ENCODE measurements around the gene SSR4. TPM values are rescaled to one million over a fixed set of nuclear protein-coding genes. Genes with fewer than 3 reads are reported as not detected.

SSR4 gene
- total RNA-seq, 1 experiment from 2014 or later = 298 TPM

- Histone ChIP-seq H3K9ac (ENCODE audit: low read length) (no peak overlapping the region), H3K4me1 (ENCODE audit: insufficient read depth, low read length) (no peaks in the 10 kb centered on the region; the same call in 1 of the 2 replicates), H3K9me3 (ENCODE audit: low read length) (no peaks in the 10 kb centered on the region), H3F3A (ENCODE audit: low read length, unreplicated experiment) (no peaks in the 10 kb centered on the region), H3K79me2 (ENCODE audit: low read length) (no peaks in the 10 kb centered on the region), H2AFZ (ENCODE audit: low read length) (peak overlapping the region; percentile 80), H4K20me1 (ENCODE audit: low read length) (no peaks in the 10 kb centered on the region), H3K27me3 (ENCODE audit: low read length) (no peaks in the 10 kb centered on the region), H3K36me3 (ENCODE audit: low read depth, low read length) (no peaks in the 10 kb centered on the region), H3K27ac (ENCODE audit: low read length) (no peak overlapping the region), H3K4me2 (ENCODE audit: low read length) (peak overlapping the region; percentile 88), H3K4me3 (ENCODE audit: low read length) (peak overlapping the region; percentile 59), H3K9me2 (replicated peaks; ENCODE audit: low read length) (no peaks in the 10 kb centered on the region)
- ATAC-seq (peak; percentile 58), DNase-seq (no peak)
- intact Hi-C loops (cut with micrococcal nuclease) = no loop called here
- TF ChIP-seq EZH2 (IDR thresholded peaks at IDR 0.05; ENCODE audit: low read length, unreplicated experiment) (no peak), EZH2phosphoT487 (IDR thresholded peaks at IDR 0.05; ENCODE audit: borderline replicate concordance, low read length) (no peak), CTCF (conservative IDR thresholded peaks at IDR 0.05; ENCODE audit: low read depth, low read length) (no peak)
- ChIA-PET CTCF (no interaction called here), POLR2A (ENCODE audit: unreplicated experiment) (no interaction called here)
- no TSS peak for BruUV-seq (replicated peaks)
Observed at GRCh38 chrX:153819384-153820040, 25.0 kb downstream of the SSR4 start.

- H3K4me2 ChIP-seq (ENCODE audit: low read length) = no peak overlapping the region
- BruUV-seq (replicated peaks) = no TSS peak
- CTCF ChIA-PET = no interaction called here
Observed at GRCh38 chrX:153820601-153821000, 26.1 kb downstream of the SSR4 start.

More at GRCh38 chrX:153820601-153821000, 26.1 kb downstream of the SSR4 start:
- H3K4me3 ChIP-seq (ENCODE audit: low read length) = no peak overlapping the region
- no peak overlapping the region for H3K27ac ChIP-seq (ENCODE audit: low read length)
- H3F3A ChIP-seq (ENCODE audit: low read length, unreplicated experiment) = no peaks in the 10 kb centered on the region
- ATAC-seq = no peak
- DNase-seq = no peak
- intact Hi-C loops (cut with micrococcal nuclease) = no loop called here
- peaks cover 8% of the 10 kb centered on the region; the same call in 1 of the 2 replicates for H3K27me3 ChIP-seq (ENCODE audit: low read length)
- no peak overlapping the region for H3K9ac ChIP-seq (ENCODE audit: low read length)
- no peak overlapping the region for H2AFZ ChIP-seq (ENCODE audit: low read length)
- POLR2A ChIA-PET (ENCODE audit: unreplicated experiment) = no interaction called here
- TF ChIP-seq EZH2phosphoT487 (IDR thresholded peaks at IDR 0.05; ENCODE audit: borderline replicate concordance, low read length) (no peak), CTCF (conservative IDR thresholded peaks at IDR 0.05; ENCODE audit: low read depth, low read length) (no peak), EZH2 (IDR thresholded peaks at IDR 0.05; ENCODE audit: low read length, unreplicated experiment) (no peak)
- H3K9me2 ChIP-seq (replicated peaks; ENCODE audit: low read length) = no peaks in the 10 kb centered on the region
- H3K36me3 ChIP-seq (ENCODE audit: low read depth, low read length) = no peaks in the 10 kb centered on the region
- no peaks in the 10 kb centered on the region for H3K9me3 ChIP-seq (ENCODE audit: low read length)
- no peaks in the 10 kb centered on the region; the same call in 1 of the 2 replicates for H3K4me1 ChIP-seq (ENCODE audit: insufficient read depth, low read length)
- no peaks in the 10 kb centered on the region for H4K20me1 ChIP-seq (ENCODE audit: low read length)
- H3K79me2 ChIP-seq (ENCODE audit: low read length) = no peaks in the 10 kb centered on the region
